Measurements from ENCODE around the gene MIOX. TPM values are rescaled to one million over a fixed set of nuclear protein-coding genes. Genes with fewer than 3 reads are reported as not detected.

Gene MIOX
- total RNA-seq, 2 experiments from 2014 or later, result 0.39 to 0.59 TPM

DNA sequence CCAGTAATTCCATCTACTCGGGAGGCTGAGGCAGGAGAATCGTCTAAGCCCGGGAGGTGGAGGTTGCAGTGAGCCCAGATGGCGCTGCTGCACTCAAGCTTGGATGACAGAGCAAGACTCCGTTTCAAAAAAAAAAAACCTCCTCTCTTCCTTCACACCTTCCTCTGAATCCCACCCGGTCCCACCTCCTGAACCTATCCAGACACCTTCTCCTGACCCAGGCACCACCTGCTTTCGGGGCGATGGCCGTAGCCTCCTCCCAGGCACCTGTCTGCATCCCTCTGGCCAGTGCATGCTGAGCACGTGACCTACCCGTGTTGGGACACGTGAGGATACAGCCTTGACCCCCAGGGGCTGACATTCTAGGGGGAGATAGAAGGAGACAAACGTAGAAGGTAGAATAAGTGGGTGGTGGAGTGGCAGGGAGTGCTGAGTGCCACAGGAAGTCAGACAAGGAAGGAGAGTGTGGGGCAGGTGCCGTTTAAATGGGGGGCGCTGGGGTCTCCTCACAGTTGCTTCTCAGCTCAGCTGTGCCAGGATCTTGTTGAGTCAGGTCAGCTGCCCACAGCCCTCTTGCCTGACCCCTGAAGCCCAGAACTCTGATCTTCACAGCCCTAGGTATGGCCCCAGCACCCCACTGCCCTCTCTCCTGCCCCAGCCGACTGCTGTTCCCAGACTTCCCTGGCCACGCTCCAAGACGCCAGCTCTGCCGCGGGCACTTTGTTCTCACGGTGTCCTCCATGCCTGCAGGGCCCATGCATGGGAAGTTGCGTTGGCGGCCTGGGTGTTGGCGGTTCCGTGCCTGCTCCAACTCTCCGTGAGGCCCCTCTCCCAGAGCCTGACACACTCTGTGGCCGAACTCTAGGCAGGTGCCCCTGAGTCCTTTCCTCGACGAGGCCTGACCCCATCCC lies 1.2 kb upstream of the MIOX start:
- DNase-seq, result no peak
- Mint-ChIP-seq H3K4me3 (no peak overlapping the region), H3K27ac (no peak overlapping the region), H3K4me1 (ENCODE audit: low read depth) (no peaks in the 10 kb centered on the region), H3K27me3 (no peaks in the 10 kb centered on the region), H3K9me3 (no peaks in the 10 kb centered on the region), H3K36me3 (peaks cover 2% of the 10 kb centered on the region)
- POLR2A ChIA-PET, result interaction anchor here (1.3 kb wide), 1 partner anchor 10 kb away, joined by 3 read pairs; the partner anchor contains the start of gene SBF1
- CTCF ChIA-PET, result interaction anchor here (2.9 kb wide), 1 partner anchor 12 kb away, joined by 11 read pairs; no protein-coding TSS in a partner anchor
- intact Hi-C loops (cut with micrococcal nuclease), result no loop called here

DNA sequence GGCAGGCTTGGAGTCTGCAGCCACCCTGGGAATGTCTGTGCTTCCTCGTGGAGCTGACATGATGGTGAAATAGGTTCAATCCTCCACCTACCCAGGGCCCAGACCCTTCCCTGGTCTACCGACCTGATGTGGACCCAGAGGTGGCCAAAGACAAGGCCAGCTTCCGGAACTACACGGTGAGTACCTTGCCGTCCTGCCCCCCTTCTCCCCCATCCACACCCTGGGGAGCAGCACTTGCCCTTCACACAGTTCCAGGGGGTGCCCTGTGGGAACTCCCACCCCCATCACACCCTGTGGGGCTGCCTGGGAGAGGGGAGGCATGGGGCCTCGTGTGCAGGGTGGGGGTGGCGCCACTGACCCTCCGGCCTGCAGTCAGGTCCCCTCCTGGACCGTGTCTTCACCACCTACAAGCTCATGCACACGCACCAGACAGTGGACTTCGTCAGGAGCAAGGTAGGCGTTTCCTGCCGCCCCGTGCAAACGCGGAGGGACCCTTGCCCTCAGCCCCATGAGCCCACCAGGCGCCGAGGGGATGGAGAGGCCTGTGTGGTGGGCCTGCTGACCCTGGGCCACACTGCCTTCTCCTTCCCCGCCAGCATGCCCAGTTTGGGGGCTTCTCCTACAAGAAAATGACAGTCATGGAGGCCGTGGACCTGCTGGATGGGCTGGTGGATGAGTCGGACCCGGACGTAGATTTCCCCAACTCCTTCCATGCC lies 789 bp downstream of the MIOX start:
- H3K27me3 Mint-ChIP-seq, result no peaks in the 10 kb centered on the region
- intact Hi-C loops (cut with micrococcal nuclease), result no loop called here
- no peak for DNase-seq
- ChIA-PET CTCF (interaction anchor here (0.9 to 2.9 kb wide), 2 partner anchors 11 to 38 kb away, joined by 4 to 11 read pairs; partner anchors contain the start of gene SCO2), POLR2A (no interaction called here)
- H3K27ac Mint-ChIP-seq, result no peak overlapping the region
- H3K4me1 Mint-ChIP-seq (ENCODE audit: low read depth), result peaks cover 6% of the 10 kb centered on the region
- H3K4me3 Mint-ChIP-seq, result no peak overlapping the region
- peaks cover 2% of the 10 kb centered on the region for H3K36me3 Mint-ChIP-seq
- H3K9me3 Mint-ChIP-seq, result no peaks in the 10 kb centered on the region

DNA sequence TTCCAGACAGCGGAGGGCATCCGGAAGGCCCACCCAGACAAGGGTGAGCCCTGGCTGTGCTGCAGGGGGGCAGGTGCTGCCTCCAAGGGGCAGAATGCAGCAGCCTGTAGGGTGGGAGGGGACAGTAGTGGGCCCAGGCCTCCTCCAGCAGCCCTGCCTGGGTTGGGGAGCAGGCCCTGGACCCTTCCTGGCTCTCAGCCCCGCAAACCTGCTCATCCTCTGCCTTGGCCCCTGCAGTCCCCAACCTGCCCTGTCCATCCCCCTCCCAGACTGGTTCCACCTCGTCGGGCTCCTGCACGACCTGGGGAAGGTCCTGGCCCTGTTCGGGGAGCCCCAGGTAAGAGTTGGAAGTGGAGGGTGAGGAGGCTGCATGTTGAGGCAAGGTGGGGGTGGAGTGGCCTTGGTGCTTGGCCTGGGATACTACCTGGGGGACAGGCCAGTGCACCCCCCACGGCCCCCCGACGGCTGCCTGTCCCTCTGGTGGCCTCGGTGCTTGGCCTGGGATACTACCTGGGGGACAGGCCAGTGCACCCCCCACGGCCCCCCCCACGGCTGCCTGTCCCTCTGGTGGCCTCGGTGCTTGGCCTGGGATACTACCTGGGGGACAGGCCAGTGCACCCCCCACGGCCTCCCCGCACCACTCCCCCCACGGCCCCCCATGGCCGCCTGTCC lies 1.5 kb downstream of the MIOX start:
- H3K27ac Mint-ChIP-seq, result no peak overlapping the region
- no peaks in the 10 kb centered on the region for H3K27me3 Mint-ChIP-seq
- peaks cover 6% of the 10 kb centered on the region for H3K4me1 Mint-ChIP-seq (ENCODE audit: low read depth)
- H3K36me3 Mint-ChIP-seq, result peaks cover 2% of the 10 kb centered on the region
- DNase-seq, result no peak
- H3K4me3 Mint-ChIP-seq, result no peak overlapping the region
- ChIA-PET POLR2A (no interaction called here), CTCF (interaction anchor here (2.9 kb wide), 1 partner anchor 10 kb away, joined by 11 read pairs; no protein-coding TSS in a partner anchor)
- intact Hi-C loops (cut with micrococcal nuclease), result no loop called here
- no peaks in the 10 kb centered on the region for H3K9me3 Mint-ChIP-seq

DNA sequence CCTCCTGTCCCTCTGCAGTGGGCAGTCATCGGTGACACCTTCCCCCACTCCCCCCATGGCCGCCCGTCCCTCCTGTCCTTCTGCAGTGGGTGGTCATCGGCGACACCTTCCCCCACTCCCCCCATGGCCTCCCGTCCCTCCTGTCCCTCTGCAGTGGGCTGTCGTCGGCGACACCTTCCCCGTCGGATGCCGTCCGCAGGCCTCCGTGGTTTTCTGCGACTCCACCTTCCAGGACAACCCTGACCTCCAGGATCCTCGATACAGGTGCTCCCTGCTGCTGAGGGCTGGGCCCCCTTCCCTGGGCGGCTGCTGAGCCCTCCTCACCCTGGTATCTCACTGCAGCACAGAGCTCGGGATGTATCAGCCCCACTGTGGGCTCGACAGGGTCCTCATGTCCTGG lies 2.2 kb downstream of the MIOX start:
- H3K27me3 Mint-ChIP-seq, result no peaks in the 10 kb centered on the region
- H3K27ac Mint-ChIP-seq, result no peak overlapping the region
- peaks cover 6% of the 10 kb centered on the region for H3K4me1 Mint-ChIP-seq (ENCODE audit: low read depth)
- no peak for DNase-seq
- H3K4me3 Mint-ChIP-seq, result no peak overlapping the region
- CTCF ChIA-PET, result no interaction called here
- POLR2A ChIA-PET, result no interaction called here
- intact Hi-C loops (cut with micrococcal nuclease), result no loop called here
- peaks cover 2% of the 10 kb centered on the region for H3K36me3 Mint-ChIP-seq
- no peaks in the 10 kb centered on the region for H3K9me3 Mint-ChIP-seq

DNA sequence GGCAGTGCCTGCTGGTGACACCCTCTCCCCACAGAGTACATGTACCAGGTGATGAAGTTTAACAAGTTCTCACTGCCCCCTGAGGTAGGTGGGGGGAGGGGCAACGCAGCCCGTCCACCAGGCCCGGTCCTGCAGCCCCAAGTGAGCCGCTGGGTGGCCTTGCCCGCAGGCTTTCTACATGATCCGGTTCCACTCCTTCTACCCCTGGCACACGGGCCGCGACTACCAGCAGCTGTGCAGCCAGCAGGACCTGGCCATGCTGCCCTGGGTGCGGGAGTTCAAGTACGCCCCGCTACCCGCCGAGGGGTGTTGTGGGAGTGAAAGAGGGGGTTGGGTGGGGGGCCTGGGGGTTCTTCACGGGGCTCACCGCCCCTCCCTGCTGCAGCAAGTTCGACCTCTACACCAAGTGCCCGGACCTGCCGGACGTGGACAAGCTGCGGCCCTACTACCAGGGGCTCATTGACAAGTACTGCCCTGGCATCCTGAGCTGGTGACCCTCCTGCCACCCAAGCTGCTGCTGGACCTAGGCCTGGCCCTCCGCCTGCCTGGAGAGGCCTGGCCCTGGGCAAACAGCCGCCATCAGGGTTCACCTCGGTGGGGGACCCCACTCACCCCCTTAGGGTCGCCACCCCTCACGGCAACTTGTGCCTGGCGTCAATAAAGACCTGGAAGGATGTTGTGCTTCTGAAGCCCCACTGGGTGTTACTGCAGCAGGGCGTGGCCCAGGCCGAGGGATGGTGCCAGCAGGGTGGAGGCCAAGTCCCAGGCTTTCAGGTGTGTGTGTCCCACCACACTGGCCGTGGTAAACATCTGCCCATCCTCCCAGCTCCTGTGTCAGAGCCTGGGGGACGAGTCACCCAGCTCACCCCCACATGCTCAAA lies 2.9 kb downstream of the MIOX start:
- Mint-ChIP-seq H3K27me3 (no peaks in the 10 kb centered on the region), H3K4me3 (no peak overlapping the region), H3K9me3 (no peaks in the 10 kb centered on the region), H3K27ac (no peak overlapping the region), H3K4me1 (ENCODE audit: low read depth) (peaks cover 6% of the 10 kb centered on the region), H3K36me3 (no peaks in the 10 kb centered on the region)
- ChIA-PET POLR2A (no interaction called here), CTCF (no interaction called here)
- DNase-seq, result no peak
- intact Hi-C loops (cut with micrococcal nuclease), result no loop called here

DNA sequence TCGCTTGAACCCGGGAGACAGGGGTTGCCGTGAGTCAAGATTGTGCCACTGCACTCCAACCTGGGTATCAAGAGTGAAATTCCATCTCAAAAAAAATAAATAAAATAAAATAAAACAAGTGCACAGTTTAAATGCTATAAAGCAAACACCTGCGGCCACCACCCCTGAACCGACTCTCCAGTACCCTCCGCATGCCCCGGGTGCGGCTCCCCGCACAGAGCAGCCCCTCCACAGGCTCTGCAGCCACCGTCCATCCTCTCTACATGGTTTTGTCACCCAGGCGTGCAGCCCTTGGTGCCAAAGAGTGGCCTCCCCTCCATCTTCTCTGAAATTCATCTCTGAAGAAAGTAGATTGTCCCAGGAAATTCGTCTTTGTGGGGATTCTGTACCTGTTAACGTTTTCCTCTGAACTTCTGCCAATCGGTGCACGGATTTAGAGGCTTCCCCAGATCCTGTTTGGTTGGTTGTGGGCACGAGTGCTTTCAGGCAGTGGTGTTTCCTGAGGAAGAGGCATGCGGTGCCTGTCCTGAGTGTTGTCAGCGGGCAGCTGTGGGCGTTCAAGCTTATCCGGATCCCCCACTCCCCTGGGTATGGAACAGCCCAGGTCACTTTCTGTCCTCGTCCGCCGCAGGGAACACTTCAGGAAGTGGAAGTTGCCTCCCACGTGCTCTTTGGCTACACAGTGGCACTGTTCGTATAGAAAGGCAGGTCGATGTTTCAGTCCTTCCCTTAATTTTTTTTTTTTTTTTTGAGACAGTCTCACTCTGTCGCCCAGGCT lies 4.1 kb downstream of the MIOX start:
- Mint-ChIP-seq H3K4me3 (peak overlapping the region; percentile 23), H3K27ac (no peak overlapping the region), H3K9me3 (no peaks in the 10 kb centered on the region), H3K4me1 (ENCODE audit: low read depth) (peaks cover 6% of the 10 kb centered on the region), H3K27me3 (no peaks in the 10 kb centered on the region), H3K36me3 (no peaks in the 10 kb centered on the region)
- peak; percentile 29 for DNase-seq
- intact Hi-C loops (cut with micrococcal nuclease), result no loop called here
- ChIA-PET CTCF (no interaction called here), POLR2A (no interaction called here)

DNA sequence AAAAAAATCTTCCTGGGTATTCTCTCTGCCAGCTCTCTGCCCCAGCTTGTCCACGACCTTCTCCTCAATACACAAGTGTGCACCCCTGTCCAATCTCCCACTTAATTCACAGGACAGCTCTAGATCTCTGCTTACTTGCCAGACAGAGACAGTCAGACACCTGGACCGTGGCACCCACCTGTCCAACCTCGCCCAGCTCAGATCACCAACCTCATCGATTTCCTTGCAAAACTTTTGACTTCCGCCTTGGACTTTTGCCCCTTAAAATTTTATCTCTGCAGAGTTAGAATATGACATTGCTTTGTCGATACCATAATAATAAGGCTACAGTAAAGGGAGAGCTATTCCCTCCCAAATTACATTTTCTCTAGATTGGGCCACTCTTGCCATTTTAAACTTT lies 10.4 kb downstream of the MIOX start:
- H3K9me3 Mint-ChIP-seq, result no peaks in the 10 kb centered on the region
- no peaks in the 10 kb centered on the region for H3K27me3 Mint-ChIP-seq
- intact Hi-C loops (cut with micrococcal nuclease), result loop anchor here (5.0 kb wide), 1 partner anchor 40 kb away; no protein-coding TSS in a partner anchor
- no peak for DNase-seq
- no peaks in the 10 kb centered on the region for H3K36me3 Mint-ChIP-seq
- no peak overlapping the region for H3K4me3 Mint-ChIP-seq
- H3K4me1 Mint-ChIP-seq (ENCODE audit: low read depth), result no peaks in the 10 kb centered on the region
- CTCF ChIA-PET, result interaction anchor here (0.7 to 3.9 kb wide), 22 partner anchors 11 to 256 kb away, joined by 3 to 24 read pairs (median 5); partner anchors contain the start of genes ADM2, HDAC10, LMF2 and MAPK11
- no peak overlapping the region for H3K27ac Mint-ChIP-seq
- POLR2A ChIA-PET, result interaction anchor here (0.7 to 1.1 kb wide), 3 partner anchors 11 to 22 kb away, joined by 3 to 4 read pairs (median 4); partner anchors contain the start of genes LMF2, MIOX and NCAPH2

DNA sequence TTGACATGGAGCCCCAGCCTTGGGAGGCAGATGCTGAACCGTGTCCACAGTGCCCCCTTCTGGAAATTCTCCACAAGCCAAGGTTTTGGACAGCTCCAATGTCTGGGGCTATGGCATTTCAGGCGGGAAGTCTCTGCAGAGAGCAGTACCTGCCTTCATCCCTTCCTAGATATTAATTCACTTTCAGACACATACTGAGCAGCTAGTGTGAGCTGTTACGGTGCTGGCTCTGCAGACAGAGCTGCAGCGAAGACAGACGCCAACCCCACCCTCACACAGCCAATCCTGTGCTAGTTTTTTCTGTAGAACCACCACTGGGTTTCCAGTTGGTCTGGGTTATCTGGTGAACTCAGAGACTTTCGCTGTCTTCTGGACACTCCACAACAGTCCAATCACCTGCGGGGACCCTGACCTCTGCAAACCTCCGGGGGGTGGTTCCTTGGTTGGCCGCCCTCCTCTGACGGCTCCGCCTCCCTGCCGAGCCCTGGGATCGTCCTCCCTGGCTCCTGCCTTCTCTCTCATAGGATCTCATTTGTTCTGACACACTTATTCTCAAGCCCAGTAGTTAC lies 11.7 kb downstream of the MIOX start:
- peak; percentile 82 for DNase-seq
- ChIA-PET POLR2A (interaction anchor here (0.6 to 0.8 kb wide), 2 partner anchors 9 to 72 kb away, joined by 3 read pairs; partner anchors contain the start of genes LMF2 and NCAPH2), CTCF (interaction anchor here (0.6 to 3.9 kb wide), 34 partner anchors 10 to 257 kb away, joined by 3 to 24 read pairs (median 4); partner anchors contain the start of genes ADM2, LMF2, MIOX and NCAPH2)
- intact Hi-C loops (cut with micrococcal nuclease), result loop anchor here (1.0 to 5.0 kb wide), 2 partner anchors 41 to 99 kb away; no protein-coding TSS in a partner anchor
- Mint-ChIP-seq H3K36me3 (no peaks in the 10 kb centered on the region), H3K4me3 (no peak overlapping the region), H3K27me3 (no peaks in the 10 kb centered on the region), H3K9me3 (no peaks in the 10 kb centered on the region), H3K27ac (no peak overlapping the region), H3K4me1 (ENCODE audit: low read depth) (no peaks in the 10 kb centered on the region)

DNA sequence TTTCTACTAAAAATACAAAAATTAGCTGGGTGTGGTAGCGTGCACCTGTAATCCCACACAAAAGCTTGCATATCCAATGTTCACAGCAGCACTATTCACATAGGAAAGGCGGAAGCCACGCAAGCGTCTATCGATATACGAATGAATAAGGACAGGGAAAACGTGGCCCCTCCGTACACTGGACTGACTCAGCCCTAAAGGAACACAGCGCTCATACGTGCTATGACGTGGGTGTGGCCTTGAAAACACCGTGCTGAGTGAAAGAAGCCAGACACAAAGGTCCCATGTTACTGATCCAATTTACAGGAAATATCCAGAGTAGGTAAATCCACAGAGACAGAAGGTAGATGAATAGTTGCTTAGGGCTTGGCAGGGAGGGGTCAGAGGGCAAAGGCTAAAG lies 13.8 kb downstream of the MIOX start:
- intact Hi-C loops (cut with micrococcal nuclease), result no loop called here
- CTCF ChIA-PET, result interaction anchor here (1.8 kb wide), 2 partner anchors 25 to 121 kb away, joined by 5 read pairs; partner anchors contain the start of gene SCO2

DNA sequence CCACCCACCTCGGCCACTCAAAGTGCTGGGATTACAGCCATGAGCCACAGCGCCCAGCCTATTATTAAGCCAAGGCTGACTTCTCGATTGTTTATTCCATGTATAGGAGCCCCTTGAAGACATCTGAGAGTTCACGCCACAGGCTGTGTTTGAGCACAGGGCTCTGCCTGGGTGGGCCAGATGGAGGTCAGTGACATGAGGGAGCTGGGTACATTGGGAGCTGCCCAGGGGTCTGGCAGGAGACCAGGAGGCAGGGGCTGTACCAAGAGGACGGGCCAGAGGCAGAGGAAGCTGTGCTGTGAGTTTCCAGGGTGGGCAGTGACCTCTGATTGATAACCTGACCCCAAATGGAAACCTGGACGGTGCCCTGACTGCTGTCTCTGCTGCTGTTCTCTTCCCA lies 15.4 kb downstream of the MIOX start:
- no peaks in the 10 kb centered on the region for H3K9me3 Mint-ChIP-seq
- no peak overlapping the region for H3K4me3 Mint-ChIP-seq
- intact Hi-C loops (cut with micrococcal nuclease), result no loop called here
- H3K4me1 Mint-ChIP-seq (ENCODE audit: low read depth), result peaks cover 2% of the 10 kb centered on the region
- peaks cover under 1% of the 10 kb centered on the region for H3K36me3 Mint-ChIP-seq
- H3K27me3 Mint-ChIP-seq, result no peaks in the 10 kb centered on the region
- H3K27ac Mint-ChIP-seq, result no peak overlapping the region
- no peak for DNase-seq
- ChIA-PET CTCF (interaction anchor here (1.0 kb wide), 1 partner anchor 24 kb away, joined by 3 read pairs; the partner anchor contains the start of gene SCO2), POLR2A (no interaction called here)

More for the DNA sequence above, 13.8 kb downstream of the MIOX start:
- Mint-ChIP-seq H3K36me3 (no peaks in the 10 kb centered on the region), H3K27ac (no peak overlapping the region), H3K4me1 (ENCODE audit: low read depth) (no peaks in the 10 kb centered on the region), H3K4me3 (no peak overlapping the region), H3K9me3 (no peaks in the 10 kb centered on the region), H3K27me3 (no peaks in the 10 kb centered on the region)
- DNase-seq, result no peak
- POLR2A ChIA-PET, result no interaction called here

Measured in activated CD4-positive, alpha-beta memory T cell treated with anti-CD3 and anti-CD28 coated beads for 36 hours (primary cell).